Measurements from ENCODE around the gene NRG2.

DNA sequence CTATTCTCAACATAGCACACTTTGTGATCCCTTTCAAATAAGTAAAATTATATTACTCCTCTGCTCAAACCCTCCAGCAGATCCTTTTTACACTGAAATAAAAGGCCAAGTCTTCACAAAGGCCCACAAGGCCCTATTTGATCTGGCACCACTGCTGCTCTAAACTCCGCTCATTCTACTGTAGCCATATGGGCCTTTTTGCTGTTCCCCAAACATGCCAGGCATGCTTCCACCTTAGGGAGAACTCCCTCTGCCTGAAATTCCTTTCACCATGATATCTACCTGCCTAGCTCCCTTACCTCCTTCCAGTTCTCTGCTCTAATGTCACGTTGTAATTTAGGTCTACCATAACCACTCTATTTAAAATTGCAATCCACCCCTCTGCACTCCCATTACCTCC lies 28.3 kb downstream of the NRG2 start:
- TF ChIP-seq, protein P1, sequence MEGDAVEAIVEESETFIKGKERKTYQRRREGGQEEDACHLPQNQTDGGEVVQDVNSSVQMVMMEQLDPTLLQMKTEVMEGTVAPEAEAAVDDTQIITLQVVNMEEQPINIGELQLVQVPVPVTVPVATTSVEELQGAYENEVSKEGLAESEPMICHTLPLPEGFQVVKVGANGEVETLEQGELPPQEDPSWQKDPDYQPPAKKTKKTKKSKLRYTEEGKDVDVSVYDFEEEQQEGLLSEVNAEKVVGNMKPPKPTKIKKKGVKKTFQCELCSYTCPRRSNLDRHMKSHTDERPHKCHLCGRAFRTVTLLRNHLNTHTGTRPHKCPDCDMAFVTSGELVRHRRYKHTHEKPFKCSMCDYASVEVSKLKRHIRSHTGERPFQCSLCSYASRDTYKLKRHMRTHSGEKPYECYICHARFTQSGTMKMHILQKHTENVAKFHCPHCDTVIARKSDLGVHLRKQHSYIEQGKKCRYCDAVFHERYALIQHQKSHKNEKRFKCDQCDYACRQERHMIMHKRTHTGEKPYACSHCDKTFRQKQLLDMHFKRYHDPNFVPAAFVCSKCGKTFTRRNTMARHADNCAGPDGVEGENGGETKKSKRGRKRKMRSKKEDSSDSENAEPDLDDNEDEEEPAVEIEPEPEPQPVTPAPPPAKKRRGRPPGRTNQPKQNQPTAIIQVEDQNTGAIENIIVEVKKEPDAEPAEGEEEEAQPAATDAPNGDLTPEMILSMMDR (IDR thresholded peaks at IDR 0.05), result no peak
- no peak for TF ChIP-seq POLR2A (IDR thresholded peaks at IDR 0.05)

Data from breast epithelium (tissue), 3 donors.